Mucosa of gallbladder (tissue), 1 donor: ENCODE data around the gene PRKAR2A. TPM values are rescaled to one million over a fixed set of nuclear protein-coding genes. Genes with fewer than 3 reads are reported as not detected.

Source experiments
- total RNA-seq: library from RNA; stranded (reverse); gene quantifications from one replicate; pipeline ENCODE4 v1.2.1, GENCODE V29; 2021
- donor health status: DM: no; HTN: no; CAD: no.

Gene PRKAR2A
- total RNA-seq, 1 donor from 2014 or later: 61.9 TPM

Other genes starting within 250 kb of the PRKAR2A start
- 193 TPM for gene UQCRC1, start 238.2 kb downstream of the PRKAR2A start, total RNA-seq
- not detected for gene TMEM89, start 226.1 kb downstream of the PRKAR2A start, total RNA-seq
- gene SLC26A6, start 212.4 kb downstream of the PRKAR2A start, total RNA-seq: 31.1 TPM
- gene CELSR3, start 185.0 kb downstream of the PRKAR2A start, total RNA-seq: 0.75 TPM
- gene NCKIPSD, start 162.0 kb downstream of the PRKAR2A start, total RNA-seq: 42.3 TPM
- 98.3 TPM for gene IP6K2, start 130.7 kb downstream of the PRKAR2A start, total RNA-seq
- 24.4 TPM for gene SLC25A20, start 51.0 kb upstream of the PRKAR2A start, total RNA-seq
- 76.7 TPM for gene ARIH2, start 71.0 kb upstream of the PRKAR2A start, total RNA-seq
- 104 TPM for gene P4HTM, start 142.4 kb upstream of the PRKAR2A start, total RNA-seq
- 283 TPM for gene WDR6, start 159.5 kb upstream of the PRKAR2A start, total RNA-seq
- 37.1 TPM for gene DALRD3, start 170.7 kb upstream of the PRKAR2A start, total RNA-seq
- 83.3 TPM for gene NDUFAF3, start 174.2 kb upstream of the PRKAR2A start, total RNA-seq
- gene IMPDH2, start 181.5 kb upstream of the PRKAR2A start, total RNA-seq: 136 TPM
- gene QRICH1, start 246.2 kb upstream of the PRKAR2A start, total RNA-seq: 83.9 TPM